Activated T-cell treated with anti-CD3 and anti-CD28 coated beads for 24 hours (primary cell): Measurements from ENCODE around the gene TMEM181.
"Not testable (repeated sequence)": the region's sequence is repeated elsewhere in the genome, so short reads cannot be mapped to it uniquely, and the experiment has no call there.

Experiments used
- DNase-seq: peaks from one replicate; pipeline ENCODE4 v3.0.0-alpha.2; 2020; ENCODE audit warnings: low read depth

The TMEM181 gene

GRCh38 chr6:158596861-158597260 is 37.0 kb downstream of the TMEM181 start:
- DNase-seq: no peak

GRCh38 chr6:158597565-158597964 is 37.7 kb downstream of the TMEM181 start:
- no peak for DNase-seq

- no peak for DNase-seq
These were observed 39.7 kb downstream of the TMEM181 start for GRCh38 chr6:158599635-158600034.

GRCh38 chr6:158603261-158604047 is 43.6 kb downstream of the TMEM181 start:
- no peak for DNase-seq

- DNase-seq: no peak
These were observed 44.1 kb downstream of the TMEM181 start for GRCh38 chr6:158604048-158604406.

GRCh38 chr6:158605266-158605878 is 45.5 kb downstream of the TMEM181 start:
- DNase-seq: peak; percentile 39

GRCh38 chr6:158606011-158606410 is 46.1 kb downstream of the TMEM181 start:
- DNase-seq: not testable (repeated sequence)

GRCh38 chr6:158606935-158607334 is 47.0 kb downstream of the TMEM181 start:
- no peak for DNase-seq

- DNase-seq: no peak
These were observed 47.7 kb downstream of the TMEM181 start for GRCh38 chr6:158607411-158608170.

GRCh38 chr6:158608221-158608620 is 48.3 kb downstream of the TMEM181 start:
- DNase-seq: no peak

GRCh38 chr6:158609455-158610155 is 49.7 kb downstream of the TMEM181 start:
- DNase-seq: no peak

- DNase-seq: no peak
These were observed 50.6 kb downstream of the TMEM181 start for GRCh38 chr6:158610319-158610968.

GRCh38 chr6:158611039-158611438 is 51.1 kb downstream of the TMEM181 start:
- DNase-seq: no peak

- no peak for DNase-seq
These were observed 51.9 kb downstream of the TMEM181 start for GRCh38 chr6:158611541-158612370.

- DNase-seq: not testable (repeated sequence)
These were observed 54.7 kb downstream of the TMEM181 start for GRCh38 chr6:158614606-158615005.

- DNase-seq: not testable (repeated sequence)
These were observed 58.4 kb downstream of the TMEM181 start for GRCh38 chr6:158618289-158618688.

GRCh38 chr6:158619922-158620801 is 60.3 kb downstream of the TMEM181 start:
- DNase-seq: no peak

GRCh38 chr6:158620963-158621693 is 61.2 kb downstream of the TMEM181 start:
- DNase-seq: no peak
